ENCODE data around the gene PUSL1.

Gene PUSL1

GRCh38 chr1:1326075-1326605 lies 17.7 kb downstream of the PUSL1 start:
- DNase-seq, result no peak

GRCh38 chr1:1327291-1327690 lies 18.9 kb downstream of the PUSL1 start:
- DNase-seq, result no peak

DNA sequence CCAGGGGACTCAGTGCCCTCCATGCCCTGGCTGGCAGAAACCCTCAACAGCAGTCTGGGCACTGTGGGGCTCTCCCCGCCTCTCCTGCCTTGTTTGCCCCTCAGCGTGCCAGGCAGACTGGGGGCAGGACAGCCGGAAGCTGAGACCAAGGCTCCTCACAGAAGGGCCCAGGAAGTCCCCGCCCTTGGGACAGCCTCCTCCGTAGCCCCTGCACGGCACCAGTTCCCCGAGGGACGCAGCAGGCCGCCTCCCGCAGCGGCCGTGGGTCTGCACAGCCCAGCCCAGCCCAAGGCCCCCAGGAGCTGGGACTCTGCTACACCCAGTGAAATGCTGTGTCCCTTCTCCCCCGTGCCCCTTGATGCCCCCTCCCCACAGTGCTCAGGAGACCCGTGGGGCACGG lies 19.9 kb downstream of the PUSL1 start:
- DNase-seq, result no peak

- no peak for DNase-seq
Measured at GRCh38 chr1:1329304-1330210, 21.2 kb downstream of the PUSL1 start.

DNA sequence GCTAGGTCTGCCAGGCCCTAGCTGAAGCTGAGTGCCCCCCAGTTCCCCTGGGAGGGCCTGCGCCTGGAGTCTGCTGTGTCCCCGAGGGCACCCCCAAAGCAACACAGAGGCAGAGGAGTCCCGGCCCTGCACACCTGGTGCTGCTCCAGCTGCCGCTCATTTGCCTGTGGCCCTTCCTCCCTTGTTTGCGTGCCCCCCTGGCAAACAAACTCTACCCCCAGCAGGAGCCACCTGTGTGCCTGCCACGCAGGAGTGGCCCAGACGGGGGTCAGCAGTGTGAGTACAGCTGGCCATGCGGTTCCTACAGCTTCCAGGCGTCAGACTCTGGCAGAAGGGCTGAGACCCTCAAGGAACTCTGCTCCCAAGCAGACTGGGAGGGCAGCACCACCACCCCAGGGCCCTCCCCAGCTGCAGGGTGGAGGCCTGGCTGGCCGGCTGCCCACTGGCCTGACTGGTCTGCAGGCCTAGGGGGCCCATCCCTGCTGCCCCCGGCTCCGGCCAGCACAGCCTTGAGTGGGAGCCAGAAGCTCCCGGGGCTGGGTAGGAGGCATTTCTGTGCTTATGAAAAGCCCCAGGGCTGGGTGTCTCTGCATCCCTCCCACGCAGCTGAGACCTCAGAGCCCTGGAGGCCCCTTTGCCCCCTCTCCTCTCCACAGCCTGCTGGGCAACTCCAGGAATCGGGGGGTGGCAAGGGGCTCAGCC lies 22.1 kb downstream of the PUSL1 start:
- DNase-seq, result peak; percentile 19

GRCh38 chr1:1331068-1331965 lies 22.9 kb downstream of the PUSL1 start, which contains the start of gene TAS1R3:
TAS1R3 (plus strand) TSS chr1:1331280; CDS start chr1:1331346, 66 bp downstream.
- no peak for DNase-seq

- no peak for DNase-seq
Measured at GRCh38 chr1:1332031-1332755, 23.8 kb downstream of the PUSL1 start.

GRCh38 chr1:1332774-1333480 lies 24.5 kb downstream of the PUSL1 start:
- peak; percentile 20 for DNase-seq

DNA sequence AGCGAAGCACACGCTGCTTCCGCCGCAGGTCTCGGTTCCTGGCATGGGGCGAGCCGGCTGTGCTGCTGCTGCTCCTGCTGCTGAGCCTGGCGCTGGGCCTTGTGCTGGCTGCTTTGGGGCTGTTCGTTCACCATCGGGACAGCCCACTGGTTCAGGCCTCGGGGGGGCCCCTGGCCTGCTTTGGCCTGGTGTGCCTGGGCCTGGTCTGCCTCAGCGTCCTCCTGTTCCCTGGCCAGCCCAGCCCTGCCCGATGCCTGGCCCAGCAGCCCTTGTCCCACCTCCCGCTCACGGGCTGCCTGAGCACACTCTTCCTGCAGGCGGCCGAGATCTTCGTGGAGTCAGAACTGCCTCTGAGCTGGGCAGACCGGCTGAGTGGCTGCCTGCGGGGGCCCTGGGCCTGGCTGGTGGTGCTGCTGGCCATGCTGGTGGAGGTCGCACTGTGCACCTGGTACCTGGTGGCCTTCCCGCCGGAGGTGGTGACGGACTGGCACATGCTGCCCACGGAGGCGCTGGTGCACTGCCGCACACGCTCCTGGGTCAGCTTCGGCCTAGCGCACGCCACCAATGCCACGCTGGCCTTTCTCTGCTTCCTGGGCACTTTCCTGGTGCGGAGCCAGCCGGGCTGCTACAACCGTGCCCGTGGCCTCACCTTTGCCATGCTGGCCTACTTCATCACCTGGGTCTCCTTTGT lies 25.3 kb downstream of the PUSL1 start:
- no peak for DNase-seq

- DNase-seq, result no peak
Measured at GRCh38 chr1:1334835-1335234, 26.4 kb downstream of the PUSL1 start.

- DNase-seq, result no peak
Measured at GRCh38 chr1:1335283-1335682, 26.9 kb downstream of the PUSL1 start.

GRCh38 chr1:1335792-1336248 lies 27.4 kb downstream of the PUSL1 start:
- DNase-seq, result no peak

- no peak for DNase-seq
Measured at GRCh38 chr1:1336446-1336845, 28.0 kb downstream of the PUSL1 start.

GRCh38 chr1:1336931-1337792 lies 28.8 kb downstream of the PUSL1 start:
- no peak for DNase-seq

GRCh38 chr1:1337793-1338147 lies 29.4 kb downstream of the PUSL1 start:
- peak; percentile 7 for DNase-seq

- no peak for DNase-seq
Measured at GRCh38 chr1:1338278-1338677, 29.9 kb downstream of the PUSL1 start.

GRCh38 chr1:1340185-1340584 lies 31.8 kb downstream of the PUSL1 start:
- no peak for DNase-seq

DNA sequence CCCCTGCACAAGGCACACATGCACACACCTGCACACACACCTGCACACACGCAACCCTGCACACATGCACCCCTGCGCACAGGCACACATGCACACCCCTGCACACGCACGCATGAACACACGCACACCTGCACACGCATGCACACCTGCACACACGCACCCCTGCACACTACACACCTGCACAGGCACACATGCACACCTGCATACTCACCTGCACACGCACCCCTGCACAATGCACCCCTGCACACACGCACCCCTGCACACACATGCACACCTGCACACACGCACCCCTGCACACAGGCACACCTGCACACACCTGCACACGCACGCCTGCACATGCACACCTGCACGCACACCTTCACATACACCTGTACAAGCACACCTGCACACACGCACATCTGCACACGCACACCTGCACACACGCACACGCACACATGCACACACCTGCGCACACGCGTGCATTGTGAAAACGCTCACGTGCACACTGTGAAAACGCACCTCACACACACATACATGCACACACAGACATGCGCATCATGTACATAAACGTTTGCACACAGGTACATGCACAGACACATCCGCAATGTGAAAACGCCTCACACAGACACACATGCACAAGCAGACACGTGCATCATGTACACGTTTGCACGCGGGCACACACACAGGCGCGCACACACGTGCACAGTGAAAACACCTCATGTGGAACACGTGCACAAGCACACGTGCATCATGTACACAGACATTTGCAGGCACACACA lies 32.6 kb downstream of the PUSL1 start:
- no peak for DNase-seq

- no peak for DNase-seq
Measured at GRCh38 chr1:1341549-1342021, 33.2 kb downstream of the PUSL1 start.
